ENCODE data around the gene RND2. TPM values are rescaled to one million over a fixed set of nuclear protein-coding genes. Genes with fewer than 3 reads are reported as not detected.

RND2 gene
- 0.21 TPM in 1 of 2 replicates, not detected in the other for total RNA-seq (2014; rRNA removed; shearing (Covaris generic))

GRCh38 chr17:43024407-43025289, at the start of gene RND2:
Gene RND2 (plus strand): TSS chr17:43025231. CDS start chr17:43025348, 117 bp downstream.

GRCh38 chr17:42979511-42980273, 45.3 kb upstream of the RND2 start, which contains the start of gene PTGES3L:
Gene PTGES3L (minus strand): TSS chr17:42980080. CDS start chr17:42980053, 27 bp downstream.

GRCh38 chr17:42980274-42980765, 44.7 kb upstream of the RND2 start, which contains the start of gene RUNDC1:
Gene RUNDC1 (plus strand): TSS chr17:42980565. CDS start chr17:42980577, 12 bp downstream.

GRCh38 chr17:42997984-42998938, 26.8 kb upstream of the RND2 start, which contains the start of gene RPL27:
Gene RPL27 (plus strand): TSS chr17:42998419. CDS start chr17:42998751, 332 bp downstream.

GRCh38 chr17:43006639-43007551, 18.1 kb upstream of the RND2 start, which contains the start of gene IFI35:
Gene IFI35 (plus strand): TSS chr17:43006784. CDS start chr17:43006948, 164 bp downstream.

GRCh38 chr17:43021741-43022512, 3.1 kb upstream of the RND2 start, which contains the start of gene VAT1:
Gene VAT1 (minus strand): TSS chr17:43022385. CDS start chr17:43022322, 63 bp downstream.

Other genes with a start within 250 kb of the RND2 start
- gene WNK4, start 244.6 kb upstream of the RND2 start, total RNA-seq (2014; rRNA removed; shearing (Covaris generic)) = 16.1 and 27.3 TPM in 2 replicates
- gene COA3, start 226.5 kb upstream of the RND2 start, total RNA-seq (2014; rRNA removed; shearing (Covaris generic)) = 67.6 and 71.2 TPM in 2 replicates
- gene CNTD1, start 226.4 kb upstream of the RND2 start, total RNA-seq (2014; rRNA removed; shearing (Covaris generic)) = 0.34 TPM in 1 of 2 replicates, not detected in the other
- gene BECN1, start 200.9 kb upstream of the RND2 start, total RNA-seq (2014; rRNA removed; shearing (Covaris generic)) = 151 and 165 TPM in 2 replicates
- 139 and 155 TPM in 2 replicates for gene PSME3, start 191.8 kb upstream of the RND2 start, total RNA-seq (2014; rRNA removed; shearing (Covaris generic))
- 1.1 and 1.5 TPM in 2 replicates for gene AOC2, start 180.7 kb upstream of the RND2 start, total RNA-seq (2014; rRNA removed; shearing (Covaris generic))
- gene AOC3, start 174.0 kb upstream of the RND2 start, total RNA-seq (2014; rRNA removed; shearing (Covaris generic)) = 0.13 and 0.30 TPM in 2 replicates
- not detected in 2 replicates for gene G6PC1, start 124.4 kb upstream of the RND2 start, total RNA-seq (2014; rRNA removed; shearing (Covaris generic))
- 47.4 and 55.4 TPM in 2 replicates for gene AARSD1, start 60.8 kb upstream of the RND2 start, total RNA-seq (2014; rRNA removed; shearing (Covaris generic))
- gene PTGES3L, start 45.2 kb upstream of the RND2 start, total RNA-seq (2014; rRNA removed; shearing (Covaris generic)) = 0.30 and 0.69 TPM in 2 replicates
- 13.0 and 14.3 TPM in 2 replicates for gene RUNDC1, start 44.7 kb upstream of the RND2 start, total RNA-seq (2014; rRNA removed; shearing (Covaris generic))
- 1,972 and 1,977 TPM in 2 replicates for gene RPL27, start 26.8 kb upstream of the RND2 start, total RNA-seq (2014; rRNA removed; shearing (Covaris generic))
- gene IFI35, start 18.4 kb upstream of the RND2 start, total RNA-seq (2014; rRNA removed; shearing (Covaris generic)) = 59.1 and 62.8 TPM in 2 replicates
- gene VAT1, start 2.8 kb upstream of the RND2 start, total RNA-seq (2014; rRNA removed; shearing (Covaris generic)) = 93.3 and 111 TPM in 2 replicates
- gene BRCA1, start 100.1 kb downstream of the RND2 start, total RNA-seq (2014; rRNA removed; shearing (Covaris generic)) = 57.7 and 57.8 TPM in 2 replicates
- 82.3 and 83.6 TPM in 2 replicates for gene NBR1, start 146.0 kb downstream of the RND2 start, total RNA-seq (2014; rRNA removed; shearing (Covaris generic))
- 2.0 and 2.3 TPM in 2 replicates for gene TMEM106A, start 186.6 kb downstream of the RND2 start, total RNA-seq (2014; rRNA removed; shearing (Covaris generic))
- gene CCDC200, start 203.4 kb downstream of the RND2 start, total RNA-seq (2014; rRNA removed; shearing (Covaris generic)) = 0.23 TPM in 1 of 2 replicates, not detected in the other
- not detected in 2 replicates for gene RNU2-1, start 208.7 kb downstream of the RND2 start, total RNA-seq (2014; rRNA removed; shearing (Covaris generic))